Lower leg skin (tissue), 3 donors: ENCODE measurements around the gene PYGO2.

Experiments
- CTCF ChIP-seq, 3 donors: fragments of 450-650 bp; IDR thresholded peaks; one replicate each; pipeline ENCODE4 v1.5.1; 2016; ENCODE audit warnings: antibody characterized with exemption in 3 of 3, mild to moderate bottlenecking in 3 of 3, moderate library complexity in 2 of 3
- POLR2A ChIP-seq, 2 donors: fragments of 450-650 bp; IDR thresholded peaks; one replicate each; pipeline ENCODE4 v1.6.1; 2016 to 2017; ENCODE audit warnings: antibody characterized with exemption in 2 of 2, mild to moderate bottlenecking in 1 of 2, moderate library complexity in 1 of 2

GRCh38 chr1:154958036-154958435, 3.5 kb downstream of the PYGO2 start:
- TF ChIP-seq CTCF (IDR thresholded peaks at IDR 0.05) (no peak), POLR2A (IDR thresholded peaks at IDR 0.05) (no peak)
